ENCODE measurements around the gene SMAD5.

- TF ChIP-seq ZNF140 (tag by site-specific recombination; IDR thresholded peaks at IDR 0.05): no peak
- TF ChIP-seq, protein P1, sequence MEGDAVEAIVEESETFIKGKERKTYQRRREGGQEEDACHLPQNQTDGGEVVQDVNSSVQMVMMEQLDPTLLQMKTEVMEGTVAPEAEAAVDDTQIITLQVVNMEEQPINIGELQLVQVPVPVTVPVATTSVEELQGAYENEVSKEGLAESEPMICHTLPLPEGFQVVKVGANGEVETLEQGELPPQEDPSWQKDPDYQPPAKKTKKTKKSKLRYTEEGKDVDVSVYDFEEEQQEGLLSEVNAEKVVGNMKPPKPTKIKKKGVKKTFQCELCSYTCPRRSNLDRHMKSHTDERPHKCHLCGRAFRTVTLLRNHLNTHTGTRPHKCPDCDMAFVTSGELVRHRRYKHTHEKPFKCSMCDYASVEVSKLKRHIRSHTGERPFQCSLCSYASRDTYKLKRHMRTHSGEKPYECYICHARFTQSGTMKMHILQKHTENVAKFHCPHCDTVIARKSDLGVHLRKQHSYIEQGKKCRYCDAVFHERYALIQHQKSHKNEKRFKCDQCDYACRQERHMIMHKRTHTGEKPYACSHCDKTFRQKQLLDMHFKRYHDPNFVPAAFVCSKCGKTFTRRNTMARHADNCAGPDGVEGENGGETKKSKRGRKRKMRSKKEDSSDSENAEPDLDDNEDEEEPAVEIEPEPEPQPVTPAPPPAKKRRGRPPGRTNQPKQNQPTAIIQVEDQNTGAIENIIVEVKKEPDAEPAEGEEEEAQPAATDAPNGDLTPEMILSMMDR (tag by site-specific recombination; IDR thresholded peaks at IDR 0.05): no peak
- TF ChIP-seq, protein P2, sequence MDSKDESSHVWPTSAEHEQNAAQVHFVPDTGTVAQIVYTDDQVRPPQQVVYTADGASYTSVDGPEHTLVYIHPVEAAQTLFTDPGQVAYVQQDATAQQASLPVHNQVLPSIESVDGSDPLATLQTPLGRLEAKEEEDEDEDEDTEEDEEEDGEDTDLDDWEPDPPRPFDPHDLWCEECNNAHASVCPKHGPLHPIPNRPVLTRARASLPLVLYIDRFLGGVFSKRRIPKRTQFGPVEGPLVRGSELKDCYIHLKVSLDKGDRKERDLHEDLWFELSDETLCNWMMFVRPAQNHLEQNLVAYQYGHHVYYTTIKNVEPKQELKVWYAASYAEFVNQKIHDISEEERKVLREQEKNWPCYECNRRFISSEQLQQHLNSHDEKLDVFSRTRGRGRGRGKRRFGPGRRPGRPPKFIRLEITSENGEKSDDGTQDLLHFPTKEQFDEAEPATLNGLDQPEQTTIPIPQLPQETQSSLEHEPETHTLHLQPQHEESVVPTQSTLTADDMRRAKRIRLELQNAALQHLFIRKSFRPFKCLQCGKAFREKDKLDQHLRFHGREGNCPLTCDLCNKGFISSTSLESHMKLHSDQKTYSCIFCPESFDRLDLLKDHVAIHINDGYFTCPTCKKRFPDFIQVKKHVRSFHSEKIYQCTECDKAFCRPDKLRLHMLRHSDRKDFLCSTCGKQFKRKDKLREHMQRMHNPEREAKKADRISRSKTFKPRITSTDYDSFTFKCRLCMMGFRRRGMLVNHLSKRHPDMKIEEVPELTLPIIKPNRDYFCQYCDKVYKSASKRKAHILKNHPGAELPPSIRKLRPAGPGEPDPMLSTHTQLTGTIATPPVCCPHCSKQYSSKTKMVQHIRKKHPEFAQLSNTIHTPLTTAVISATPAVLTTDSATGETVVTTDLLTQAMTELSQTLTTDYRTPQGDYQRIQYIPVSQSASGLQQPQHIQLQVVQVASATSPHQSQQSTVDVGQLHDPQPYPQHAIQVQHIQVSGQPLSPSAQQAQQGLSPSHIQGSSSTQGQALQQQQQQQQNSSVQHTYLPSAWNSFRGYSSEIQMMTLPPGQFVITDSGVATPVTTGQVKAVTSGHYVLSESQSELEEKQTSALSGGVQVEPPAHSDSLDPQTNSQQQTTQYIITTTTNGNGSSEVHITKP (tag by site-specific recombination; IDR thresholded peaks at IDR 0.05): no peak
- TF ChIP-seq ZNF138 (tag by site-specific recombination; IDR thresholded peaks at IDR 0.05; ENCODE audit: borderline replicate concordance): no peak
- no peak for TF ChIP-seq YY2 (tag by site-specific recombination; IDR thresholded peaks at IDR 0.05)
- no peak for TF ChIP-seq YY1 (tag by site-specific recombination; IDR thresholded peaks at IDR 0.05)
- no peak for TF ChIP-seq ZNF112 (tag by site-specific recombination; IDR thresholded peaks at IDR 0.05)
Observed at GRCh38 chr5:136195971-136196820, 63.6 kb downstream of the SMAD5 start.

All from HEK293 (cell line).